GM19099 (cell line): ENCODE measurements around the gene CD160.

Experiments
- POLR2A ChIP-seq: IDR thresholded peaks from 3 replicates; pipeline ENCODE4 v1.6.1; 2011; ENCODE audit warnings: low read depth; ENCODE audit not compliant: insufficient read length; ENCODE audit errors: extremely low read depth

The CD160 gene

GRCh38 chr1:145740269-145740668, 21.0 kb downstream of the CD160 start:
- TF ChIP-seq POLR2A, result no peak

- no peak for TF ChIP-seq POLR2A
Observed at GRCh38 chr1:145747398-145748247, 28.3 kb downstream of the CD160 start.

GRCh38 chr1:145750426-145750825, 31.1 kb downstream of the CD160 start:
- no peak for TF ChIP-seq POLR2A

- no peak for TF ChIP-seq POLR2A
Observed at GRCh38 chr1:145751491-145752037, 32.3 kb downstream of the CD160 start.

- TF ChIP-seq POLR2A, result no peak
Observed at GRCh38 chr1:145757420-145757819, 38.1 kb downstream of the CD160 start.

- no peak for TF ChIP-seq POLR2A
Observed at GRCh38 chr1:145758116-145758515, 38.8 kb downstream of the CD160 start.

GRCh38 chr1:145758575-145758974, 39.3 kb downstream of the CD160 start:
- TF ChIP-seq POLR2A, result no peak

- no peak for TF ChIP-seq POLR2A
Observed at GRCh38 chr1:145759721-145760120, 40.4 kb downstream of the CD160 start.

- no peak for TF ChIP-seq POLR2A
Observed at GRCh38 chr1:145771056-145771455, 51.8 kb downstream of the CD160 start.

GRCh38 chr1:145773423-145773822, 54.1 kb downstream of the CD160 start:
- TF ChIP-seq POLR2A, result no peak

- TF ChIP-seq POLR2A, result no peak
Observed at GRCh38 chr1:145777357-145778145, 58.3 kb downstream of the CD160 start.

- no peak for TF ChIP-seq POLR2A
Observed at GRCh38 chr1:145778146-145778540, 58.8 kb downstream of the CD160 start.

- TF ChIP-seq POLR2A, result no peak
Observed at GRCh38 chr1:145782272-145783099, 63.2 kb downstream of the CD160 start.

- no peak for TF ChIP-seq POLR2A
Observed at GRCh38 chr1:145784409-145784808, 65.1 kb downstream of the CD160 start.

GRCh38 chr1:145785547-145785946, 66.2 kb downstream of the CD160 start:
- no peak for TF ChIP-seq POLR2A

GRCh38 chr1:145786271-145786670, 67.0 kb downstream of the CD160 start:
- no peak for TF ChIP-seq POLR2A

GRCh38 chr1:145788580-145788979, 69.3 kb downstream of the CD160 start:
- TF ChIP-seq POLR2A, result no peak
